DND-41 (cell line): ENCODE measurements around the gene SRPK2.

Experiments used
- EZH2 ChIP-seq: IDR thresholded peaks from 3 replicates; pipeline ENCODE4 v1.6.1; 2012; ENCODE audit warnings: borderline replicate concordance, low read depth, mild to moderate bottlenecking, moderate library complexity, low read length, inconsistent platforms; ENCODE audit not compliant: severe bottlenecking
- TF ChIP-seq, protein P1 (sequence below): IDR thresholded peaks from 2 replicates; pipeline ENCODE4 v1.5.1; 2012; ENCODE audit warnings: borderline replicate concordance, low read length, moderate library complexity, mild to moderate bottlenecking; ENCODE audit not compliant: poor library complexity, severe bottlenecking; ENCODE audit errors: extremely low read depth

- TF ChIP-seq, protein P1, sequence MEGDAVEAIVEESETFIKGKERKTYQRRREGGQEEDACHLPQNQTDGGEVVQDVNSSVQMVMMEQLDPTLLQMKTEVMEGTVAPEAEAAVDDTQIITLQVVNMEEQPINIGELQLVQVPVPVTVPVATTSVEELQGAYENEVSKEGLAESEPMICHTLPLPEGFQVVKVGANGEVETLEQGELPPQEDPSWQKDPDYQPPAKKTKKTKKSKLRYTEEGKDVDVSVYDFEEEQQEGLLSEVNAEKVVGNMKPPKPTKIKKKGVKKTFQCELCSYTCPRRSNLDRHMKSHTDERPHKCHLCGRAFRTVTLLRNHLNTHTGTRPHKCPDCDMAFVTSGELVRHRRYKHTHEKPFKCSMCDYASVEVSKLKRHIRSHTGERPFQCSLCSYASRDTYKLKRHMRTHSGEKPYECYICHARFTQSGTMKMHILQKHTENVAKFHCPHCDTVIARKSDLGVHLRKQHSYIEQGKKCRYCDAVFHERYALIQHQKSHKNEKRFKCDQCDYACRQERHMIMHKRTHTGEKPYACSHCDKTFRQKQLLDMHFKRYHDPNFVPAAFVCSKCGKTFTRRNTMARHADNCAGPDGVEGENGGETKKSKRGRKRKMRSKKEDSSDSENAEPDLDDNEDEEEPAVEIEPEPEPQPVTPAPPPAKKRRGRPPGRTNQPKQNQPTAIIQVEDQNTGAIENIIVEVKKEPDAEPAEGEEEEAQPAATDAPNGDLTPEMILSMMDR: no peak
- TF ChIP-seq EZH2: no peak
These were observed 159.1 kb downstream of the SRPK2 start for GRCh38 chr7:105229641-105230040.
